T-helper 17 cell (primary cell): ENCODE data around the gene ATP2B2. TPM values are rescaled to one million over a fixed set of nuclear protein-coding genes. Genes with fewer than 3 reads are reported as not detected.

Experiments
- ATAC-seq: fragments of 150-1000 bp; cut with Tn5 transposase; 2 replicates; pipeline ENCODE4 v1.10.0; 2021; ENCODE audit warnings: mild to moderate bottlenecking, moderate library complexity
- DNase-seq, 3 donors: peaks; one replicate each; pipeline versions ENCODE4 v3.0.0 to v3.0.0-alpha.2; 2020 to 2021
- H3K9me3 ChIP-seq: one replicate; pipeline ENCODE4 v1.7.0; 2013; ENCODE audit warnings: low read length, mild to moderate bottlenecking; ENCODE audit not compliant: control insufficient read depth, poor library complexity, severe bottlenecking
- H3K27ac Mint-ChIP-seq: one replicate; pipeline ENCODE4 v1.8.0; 2022; ENCODE audit warnings: mild to moderate bottlenecking, moderate library complexity, mixed read lengths
- H3K27me3 Mint-ChIP-seq: one replicate; pipeline ENCODE4 v1.8.0; 2022; ENCODE audit warnings: mixed read lengths
- H3K36me3 Mint-ChIP-seq: one replicate; pipeline ENCODE4 v1.8.0; 2022; ENCODE audit warnings: low read depth, mixed read lengths
- H3K4me1 Mint-ChIP-seq: one replicate; pipeline ENCODE4 v1.8.0; 2022; ENCODE audit warnings: mild to moderate bottlenecking, mixed read lengths
- H3K4me3 Mint-ChIP-seq: one replicate; pipeline ENCODE4 v1.8.0; 2022; ENCODE audit warnings: mild to moderate bottlenecking, moderate library complexity, mixed read lengths
- total RNA-seq, 4 donors: library from RNA in 2 of 4; stranded (reverse) in 2 of 4; gene quantifications; one replicate each; pipeline ENCODE4 v1.2.3 and lab custom pipeline; 2022 to 2026

Gene ATP2B2
- total RNA-seq, 2 donors from 2014 or later: not detected

GRCh38 chr3:10344147-10344943, 161.0 kb downstream of the ATP2B2 start:
- DNase-seq: peak in 2 of 3 donors; percentile 34 to 42
- H3K36me3 Mint-ChIP-seq: no peaks in the 10 kb centered on the region
- H3K27me3 Mint-ChIP-seq: peaks cover 11% of the 10 kb centered on the region

GRCh38 chr3:10343526-10343925, 161.9 kb downstream of the ATP2B2 start:
- Mint-ChIP-seq H3K27ac (peak overlapping the region; percentile 72), H3K27me3 (peaks cover 11% of the 10 kb centered on the region), H3K36me3 (no peaks in the 10 kb centered on the region), H3K4me1 (peaks cover 6% of the 10 kb centered on the region), H3K4me3 (no peak overlapping the region)
- no peak for ATAC-seq
- no peaks in the 10 kb centered on the region for H3K9me3 ChIP-seq
- no peak for DNase-seq

More at GRCh38 chr3:10344147-10344943, 161.0 kb downstream of the ATP2B2 start:
- Mint-ChIP-seq H3K4me3 (no peak overlapping the region), H3K27ac (no peak overlapping the region), H3K4me1 (peaks cover 6% of the 10 kb centered on the region)
- H3K9me3 ChIP-seq: no peaks in the 10 kb centered on the region
- ATAC-seq: peak; percentile 59

- no peak for ATAC-seq
- H3K4me3 Mint-ChIP-seq: no peak overlapping the region
- H3K27me3 Mint-ChIP-seq: peaks cover 11% of the 10 kb centered on the region
- peaks cover 6% of the 10 kb centered on the region for H3K4me1 Mint-ChIP-seq
- no peaks in the 10 kb centered on the region for H3K9me3 ChIP-seq
- no peaks in the 10 kb centered on the region for H3K36me3 Mint-ChIP-seq
- no peak overlapping the region for H3K27ac Mint-ChIP-seq
- no peak for DNase-seq
Observed at GRCh38 chr3:10342781-10343180, 162.6 kb downstream of the ATP2B2 start.

- H3K27ac Mint-ChIP-seq: no peak overlapping the region
- DNase-seq: no peak
- no peaks in the 10 kb centered on the region for H3K9me3 ChIP-seq
- no peak overlapping the region for H3K4me3 Mint-ChIP-seq
- no peak for ATAC-seq
- no peaks in the 10 kb centered on the region for H3K36me3 Mint-ChIP-seq
- H3K27me3 Mint-ChIP-seq: peaks cover 11% of the 10 kb centered on the region
- peaks cover 6% of the 10 kb centered on the region for H3K4me1 Mint-ChIP-seq
Observed at GRCh38 chr3:10341901-10342398, 163.4 kb downstream of the ATP2B2 start.

- Mint-ChIP-seq H3K4me3 (no peak overlapping the region), H3K27ac (no peak overlapping the region), H3K36me3 (no peaks in the 10 kb centered on the region), H3K4me1 (peaks cover 9% of the 10 kb centered on the region), H3K27me3 (peaks cover 11% of the 10 kb centered on the region)
- no peak for DNase-seq
- no peak for ATAC-seq
- no peaks in the 10 kb centered on the region for H3K9me3 ChIP-seq
Observed at GRCh38 chr3:10340476-10340875, 164.9 kb downstream of the ATP2B2 start.

- Mint-ChIP-seq H3K4me3 (no peak overlapping the region), H3K27me3 (peaks cover 11% of the 10 kb centered on the region), H3K4me1 (peaks cover 11% of the 10 kb centered on the region), H3K36me3 (no peaks in the 10 kb centered on the region), H3K27ac (no peak overlapping the region)
- no peak for ATAC-seq
- DNase-seq: no peak
- no peaks in the 10 kb centered on the region for H3K9me3 ChIP-seq
Observed at GRCh38 chr3:10340046-10340445, 165.3 kb downstream of the ATP2B2 start.

DNA sequence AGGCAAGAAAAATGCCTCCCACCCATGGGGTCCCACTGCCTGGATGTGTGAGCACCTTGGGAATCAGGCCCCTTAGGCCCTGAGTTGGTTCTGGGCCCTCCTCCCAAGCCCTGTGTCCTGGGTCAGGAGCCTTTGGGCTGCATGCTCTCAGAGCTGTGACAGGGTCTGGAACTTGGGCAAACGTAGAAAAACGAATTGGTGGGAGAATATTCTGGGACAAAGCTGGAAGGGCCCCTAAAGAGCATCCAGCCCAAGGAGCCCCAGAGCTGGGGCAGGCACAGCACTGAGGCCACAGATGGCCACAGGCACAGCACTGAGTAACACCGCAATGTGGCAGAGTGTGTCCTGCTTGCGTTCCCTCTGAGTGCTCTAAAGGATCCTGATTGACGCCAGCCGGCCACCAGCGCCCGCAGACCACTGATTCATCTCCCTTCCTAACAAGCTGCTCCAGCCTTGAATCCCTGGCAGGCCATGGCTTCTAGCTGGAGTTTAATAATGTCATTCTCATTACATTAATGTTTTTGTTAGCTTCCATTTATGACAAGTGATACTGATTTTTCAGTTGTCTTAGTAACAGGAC, 165.9 kb downstream of the ATP2B2 start:
- DNase-seq: no peak
- H3K4me3 Mint-ChIP-seq: no peak overlapping the region
- H3K36me3 Mint-ChIP-seq: no peaks in the 10 kb centered on the region
- peaks cover 15% of the 10 kb centered on the region for H3K4me1 Mint-ChIP-seq
- H3K27ac Mint-ChIP-seq: no peak overlapping the region
- H3K9me3 ChIP-seq: no peaks in the 10 kb centered on the region
- peaks cover 11% of the 10 kb centered on the region for H3K27me3 Mint-ChIP-seq
- no peak for ATAC-seq

DNA sequence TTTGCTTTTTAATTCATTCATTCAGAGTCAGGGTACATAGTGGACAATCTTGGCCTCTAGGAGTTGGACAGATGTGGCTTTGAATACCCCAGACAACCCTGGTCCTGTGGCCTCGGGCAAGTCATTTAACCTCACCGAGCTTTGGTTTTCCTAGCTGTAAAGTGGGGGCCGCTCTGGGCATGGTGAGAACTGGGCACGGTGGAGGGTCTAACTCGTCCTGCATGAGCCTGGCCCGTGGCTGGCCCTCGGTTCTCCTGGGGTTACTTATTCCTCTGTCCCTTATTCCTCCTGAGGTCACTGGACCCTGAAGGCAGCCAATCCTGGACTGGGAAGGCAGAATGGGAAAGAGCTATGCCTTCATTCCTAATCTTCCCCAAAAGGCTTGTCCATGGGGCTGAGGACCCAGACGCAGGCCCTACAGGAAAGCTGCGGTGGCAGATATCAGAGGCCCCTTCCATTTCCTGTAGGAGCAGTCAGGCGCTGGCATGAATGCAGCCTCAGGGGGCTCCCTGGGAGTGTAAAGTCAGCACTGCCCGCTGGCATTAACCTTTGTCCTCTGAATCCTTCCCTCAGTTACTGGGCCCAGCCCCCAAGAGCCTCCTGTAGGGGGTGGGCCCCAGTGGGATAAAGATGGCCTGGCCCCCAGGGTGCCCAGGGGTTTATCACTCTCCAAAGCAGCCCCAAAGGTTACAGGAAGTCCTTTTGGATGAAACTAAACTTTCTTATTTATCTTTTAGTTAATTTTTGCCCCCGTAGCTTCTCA, 166.6 kb downstream of the ATP2B2 start:
- H3K9me3 ChIP-seq: no peaks in the 10 kb centered on the region
- DNase-seq (no peak), ATAC-seq (no peak)
- peaks cover 10% of the 10 kb centered on the region for H3K4me1 Mint-ChIP-seq
- no peaks in the 10 kb centered on the region for H3K36me3 Mint-ChIP-seq
- no peak overlapping the region for H3K27ac Mint-ChIP-seq
- H3K4me3 Mint-ChIP-seq: no peak overlapping the region
- peaks cover 10% of the 10 kb centered on the region for H3K27me3 Mint-ChIP-seq

DNA sequence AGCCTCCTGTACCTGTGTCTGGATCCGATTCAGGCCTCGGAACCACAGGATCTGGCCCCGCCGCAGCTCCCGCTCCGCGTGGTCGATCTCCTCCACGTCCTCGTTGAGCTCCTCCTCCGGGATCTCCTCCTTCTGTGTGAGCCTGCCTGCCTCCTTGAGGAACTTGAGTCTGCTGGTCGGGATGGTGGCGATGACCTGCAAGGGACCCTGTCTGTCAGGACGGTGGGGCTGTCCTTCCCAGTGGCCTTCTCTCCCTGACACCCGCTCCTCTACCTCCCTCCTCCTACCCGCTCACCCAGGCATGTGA, 167.3 kb downstream of the ATP2B2 start:
- DNase-seq: no peak
- H3K27ac Mint-ChIP-seq: no peak overlapping the region
- H3K27me3 Mint-ChIP-seq: peaks cover 9% of the 10 kb centered on the region
- no peaks in the 10 kb centered on the region for H3K9me3 ChIP-seq
- H3K4me1 Mint-ChIP-seq: peaks cover 8% of the 10 kb centered on the region
- no peaks in the 10 kb centered on the region for H3K36me3 Mint-ChIP-seq
- no peak for ATAC-seq
- H3K4me3 Mint-ChIP-seq: no peak overlapping the region

GRCh38 chr3:10337323-10338163, 167.8 kb downstream of the ATP2B2 start:
- peaks cover 8% of the 10 kb centered on the region for H3K4me1 Mint-ChIP-seq
- ATAC-seq (no peak), DNase-seq (no peak)
- no peak overlapping the region for H3K27ac Mint-ChIP-seq
- H3K27me3 Mint-ChIP-seq: peaks cover 10% of the 10 kb centered on the region
- no peaks in the 10 kb centered on the region for H3K36me3 Mint-ChIP-seq
- H3K9me3 ChIP-seq: no peaks in the 10 kb centered on the region
- no peak overlapping the region for H3K4me3 Mint-ChIP-seq

DNA sequence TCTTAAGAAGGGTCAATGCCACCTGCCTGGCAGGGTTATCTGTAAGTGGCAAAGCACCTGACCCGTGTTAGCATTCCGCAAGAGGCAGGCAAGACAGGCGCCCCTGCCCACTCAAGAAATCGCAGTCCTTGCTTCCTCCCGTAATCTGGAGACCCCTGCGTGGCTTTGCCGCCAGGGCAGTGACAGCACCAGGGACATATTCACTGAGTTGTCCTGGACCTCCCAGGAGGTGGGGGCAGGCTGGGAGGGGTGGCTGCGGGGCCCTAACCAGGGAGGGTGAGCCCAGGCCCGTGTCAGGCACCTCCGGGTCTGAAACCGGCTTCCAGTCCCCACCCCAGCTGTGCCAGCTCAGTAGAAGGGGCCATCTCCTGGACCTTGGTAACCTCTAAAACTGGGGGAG, 168.6 kb downstream of the ATP2B2 start:
- no peaks in the 10 kb centered on the region for H3K9me3 ChIP-seq
- Mint-ChIP-seq H3K4me3 (no peak overlapping the region), H3K36me3 (no peaks in the 10 kb centered on the region), H3K27me3 (peaks cover 18% of the 10 kb centered on the region), H3K27ac (no peak overlapping the region), H3K4me1 (peaks cover 8% of the 10 kb centered on the region)
- DNase-seq (no peak), ATAC-seq (no peak)

DNA sequence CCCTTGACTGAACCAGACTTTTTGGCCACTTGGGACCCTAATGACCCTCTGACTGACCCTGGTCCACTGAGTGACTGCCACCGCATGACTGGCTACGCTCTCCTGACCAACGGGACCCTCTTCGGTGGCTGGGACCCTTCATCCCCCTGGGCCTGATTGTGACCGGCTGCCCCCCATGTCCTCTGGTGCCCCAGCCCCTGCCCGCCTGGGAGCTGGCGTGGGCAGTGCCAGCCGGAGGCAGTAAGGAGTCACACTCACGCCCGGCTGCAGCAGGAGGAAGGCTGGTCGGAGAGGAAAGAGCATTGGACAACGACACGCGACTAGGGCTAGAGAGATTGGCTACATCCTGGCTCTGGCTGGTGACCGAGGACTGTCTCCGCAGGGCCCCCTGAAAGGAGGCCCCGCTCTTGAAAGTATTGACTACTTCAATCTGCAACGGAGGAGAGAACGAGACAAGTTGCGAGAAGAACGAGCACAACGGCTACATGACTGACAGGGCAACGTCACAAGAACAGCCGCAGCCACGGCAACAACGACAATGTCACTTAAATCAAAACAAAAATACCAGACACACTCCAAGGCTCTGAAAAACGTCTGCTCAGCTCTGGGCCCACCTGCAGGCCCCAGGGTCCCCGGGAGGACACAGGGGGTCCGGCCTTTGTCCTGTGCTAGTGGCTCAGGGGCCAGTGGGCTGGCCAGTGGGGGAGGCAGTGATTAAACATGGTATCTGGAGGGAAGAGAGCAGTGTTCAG, 169.3 kb downstream of the ATP2B2 start:
- no peak for DNase-seq
- H3K27ac Mint-ChIP-seq: no peak overlapping the region
- peaks cover 8% of the 10 kb centered on the region for H3K4me1 Mint-ChIP-seq

More for the DNA sequence above, 169.3 kb downstream of the ATP2B2 start:
- H3K4me3 Mint-ChIP-seq: no peak overlapping the region
- peaks cover 20% of the 10 kb centered on the region for H3K27me3 Mint-ChIP-seq
- no peaks in the 10 kb centered on the region for H3K9me3 ChIP-seq
- no peaks in the 10 kb centered on the region for H3K36me3 Mint-ChIP-seq
- no peak for ATAC-seq
